GM10266 (cell line): Measurements from ENCODE around the gene CBS.
"Not testable (repeated sequence)": the region's sequence is repeated elsewhere in the genome, so short reads cannot be mapped to it uniquely, and the experiment has no call there.

Experiments
- DNase-seq: peaks from one replicate; pipeline ENCODE4 v3.0.0; 2012; ENCODE audit errors: extremely low spot score
- TF ChIP-seq, protein P1 (sequence below): IDR thresholded peaks from 2 replicates; pipeline ENCODE4 v1.5.1; 2012; ENCODE audit warnings: mild to moderate bottlenecking, low read depth; ENCODE audit not compliant: control insufficient read depth, insufficient read depth; ENCODE audit errors: missing control alignments

CBS gene

DNA sequence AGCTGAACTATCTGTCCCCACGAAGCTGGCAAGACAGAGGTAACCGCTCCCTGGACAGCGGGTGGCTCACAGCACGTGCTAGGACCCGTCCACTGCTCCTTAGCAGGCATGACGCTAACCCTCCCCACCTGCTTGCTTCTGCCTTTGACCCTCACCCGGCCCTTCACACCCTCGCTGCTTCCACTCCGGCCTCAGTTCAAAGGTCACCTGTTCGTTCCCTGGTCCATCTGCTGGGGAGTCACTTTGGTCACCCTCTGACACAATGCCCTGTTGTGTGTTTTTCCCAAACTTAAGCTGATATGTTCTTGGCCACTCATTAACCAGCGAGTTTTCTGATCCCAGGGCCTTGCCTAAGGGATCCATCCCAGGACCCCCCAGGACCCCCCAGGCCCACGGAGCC, 7.6 kb downstream of the CBS start:
- not testable (repeated sequence) for DNase-seq

GRCh38 chr21:43066690-43067089, 8.9 kb downstream of the CBS start:
- not testable (repeated sequence) for DNase-seq

- DNase-seq = not testable (repeated sequence)
These were observed 9.6 kb downstream of the CBS start for GRCh38 chr21:43065991-43066390.

GRCh38 chr21:43064265-43064917, 11.2 kb downstream of the CBS start:
- DNase-seq = not testable (repeated sequence)

DNA sequence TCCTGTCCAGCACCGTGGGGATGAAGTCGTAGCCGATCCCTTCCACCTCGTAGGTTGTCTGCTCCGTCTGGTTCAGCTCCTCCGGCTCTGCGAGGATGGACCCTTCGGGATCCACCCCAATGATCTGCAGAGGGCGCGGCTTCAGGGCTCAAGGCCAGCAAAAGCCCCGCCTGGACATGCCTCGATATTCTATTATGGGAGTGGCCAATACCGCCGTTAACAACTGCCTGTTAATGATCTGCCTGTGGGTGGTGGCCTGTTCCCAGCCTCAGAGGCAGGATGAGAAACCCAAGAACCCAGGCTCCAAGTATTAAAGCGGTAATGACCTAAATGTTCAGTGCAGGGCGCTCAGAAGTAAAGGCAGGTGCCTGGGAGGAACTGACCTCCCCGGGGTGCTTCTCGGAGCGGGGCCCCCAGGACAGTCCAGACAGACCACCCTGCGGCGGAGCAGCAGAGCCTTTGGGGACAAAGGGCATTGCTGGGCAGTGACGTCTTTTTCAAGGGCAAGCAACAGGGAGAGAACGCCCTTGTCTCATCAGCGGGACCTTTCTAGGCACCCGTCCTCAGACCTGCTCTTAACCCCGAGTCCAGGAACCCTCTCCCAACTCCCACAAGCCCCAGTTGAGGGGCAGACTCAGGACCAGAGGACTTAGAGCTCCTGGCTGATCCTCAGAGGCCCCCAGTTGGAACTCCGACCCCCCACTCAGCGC, 12.5 kb downstream of the CBS start:
- DNase-seq = not testable (repeated sequence)

DNA sequence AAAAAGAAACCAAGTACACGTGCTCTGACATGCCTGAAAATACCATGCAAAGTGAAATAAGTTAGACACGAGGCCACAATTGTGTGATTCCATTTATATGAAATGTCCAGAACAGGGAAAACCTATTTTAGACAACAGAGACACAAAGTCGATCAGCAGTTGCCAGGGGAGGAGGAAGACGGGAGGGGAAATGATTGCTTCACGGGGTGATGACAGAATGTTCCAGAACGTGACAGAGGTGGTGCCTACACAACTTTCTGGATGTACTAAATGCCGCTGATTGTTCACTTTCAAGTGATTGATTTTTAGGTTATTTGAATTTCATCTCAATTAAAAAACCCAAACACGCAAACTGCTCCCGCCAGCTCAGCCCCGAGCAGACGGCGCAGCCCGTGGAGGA, 22.5 kb downstream of the CBS start:
- not testable (repeated sequence) for DNase-seq

DNA sequence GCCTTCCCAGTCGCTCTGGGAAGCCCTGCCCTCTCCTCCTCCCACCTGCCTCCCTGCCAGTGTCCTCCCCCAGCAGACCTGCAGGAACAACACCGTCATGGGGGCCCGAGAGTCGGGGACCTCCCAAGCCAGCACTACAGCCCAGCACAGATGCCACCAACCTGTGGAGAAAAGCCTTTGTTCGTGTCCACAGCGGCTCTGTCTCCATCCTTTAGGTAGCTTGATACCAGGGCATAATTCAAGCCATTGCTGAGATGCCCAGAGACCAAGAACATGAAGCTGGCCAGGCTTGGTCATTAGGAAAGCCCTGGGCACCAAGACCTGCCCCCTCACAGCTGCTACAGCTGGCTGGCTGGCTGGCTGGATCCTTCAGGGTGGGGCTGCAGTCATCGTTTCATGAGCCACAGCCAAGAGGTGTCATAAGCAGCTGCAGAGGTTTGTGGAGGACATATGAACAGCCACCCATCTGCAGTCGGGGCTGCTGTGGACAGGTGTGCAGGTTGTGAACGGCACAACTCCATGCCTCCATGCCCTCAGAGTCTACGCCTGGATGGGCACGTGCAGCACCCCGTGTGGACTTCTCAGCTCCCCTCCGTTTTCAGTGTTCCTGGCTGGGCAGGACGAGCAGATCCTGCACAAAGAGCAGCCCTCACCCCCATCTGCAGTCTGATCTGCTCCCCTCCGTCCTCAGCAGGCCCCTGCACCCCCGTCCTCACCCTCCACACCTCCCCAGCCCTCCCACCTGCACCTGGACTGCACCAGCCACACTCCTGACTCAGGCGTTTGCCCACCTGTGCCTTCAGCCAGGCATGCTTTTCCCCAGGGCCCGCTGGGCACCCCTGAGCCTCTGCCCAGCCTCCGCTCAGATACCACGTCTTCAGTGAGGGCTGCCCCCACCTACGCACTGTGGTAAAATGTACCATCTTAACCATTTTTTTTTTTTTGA, 29.5 kb downstream of the CBS start:
- DNase-seq = not testable (repeated sequence)

DNA sequence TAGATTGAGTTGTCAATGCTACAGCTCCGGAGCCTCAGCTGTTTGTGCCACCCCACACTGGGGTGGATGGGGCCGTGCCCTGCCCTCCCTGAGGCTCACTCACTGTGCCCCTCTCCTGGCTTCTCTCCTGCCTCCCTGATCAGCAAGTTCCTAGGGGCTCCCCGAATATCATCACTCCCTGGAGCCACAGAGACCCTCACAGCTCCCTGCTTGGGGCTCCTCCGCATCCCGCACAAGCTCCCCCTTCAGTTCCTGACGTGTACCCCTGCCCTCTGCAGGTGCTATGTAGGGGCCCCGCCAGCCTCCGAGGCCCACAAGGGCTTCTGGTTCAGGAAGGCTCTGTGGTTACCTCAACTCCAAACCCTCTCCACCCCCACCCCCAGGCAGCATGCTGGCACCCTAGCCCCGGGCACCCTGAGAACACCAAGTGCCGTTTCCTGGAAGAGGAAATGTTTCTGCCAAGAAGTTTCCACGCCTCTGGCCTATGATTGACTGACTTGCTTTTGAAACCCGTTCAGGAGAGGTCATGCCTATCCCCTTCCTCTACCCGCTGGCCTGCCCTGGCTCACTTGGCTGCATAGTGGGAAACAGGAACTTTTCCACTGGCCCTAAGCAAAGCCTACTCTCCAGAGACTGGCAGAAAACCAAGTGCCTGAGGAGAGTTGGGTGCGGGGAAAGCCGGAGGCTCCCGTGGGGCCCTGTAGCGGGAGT, 30.3 kb downstream of the CBS start:
- DNase-seq = not testable (repeated sequence)

- not testable (repeated sequence) for DNase-seq
These were observed 31.1 kb downstream of the CBS start for GRCh38 chr21:43044547-43044946.

DNA sequence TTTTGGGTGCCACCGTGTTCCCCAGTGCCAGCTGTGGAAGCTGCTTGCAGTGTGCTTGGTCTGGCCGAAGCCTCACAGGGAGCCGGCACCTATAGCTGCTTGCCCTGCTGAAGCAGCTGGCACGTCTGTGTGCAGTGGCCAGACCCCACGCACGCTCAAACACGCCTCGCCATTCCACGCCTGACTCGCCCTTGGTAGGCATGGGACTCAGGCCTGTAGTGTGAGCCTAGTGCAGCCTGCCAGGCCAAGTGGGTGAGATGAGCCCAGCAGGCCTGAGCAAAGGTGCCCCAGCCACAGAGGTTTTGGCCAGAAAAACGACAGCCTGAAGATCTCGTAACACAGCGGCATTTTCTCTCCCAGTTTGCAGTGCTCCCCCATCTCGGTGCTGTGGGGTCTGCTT, 32.3 kb downstream of the CBS start:
- DNase-seq = not testable (repeated sequence)

DNA sequence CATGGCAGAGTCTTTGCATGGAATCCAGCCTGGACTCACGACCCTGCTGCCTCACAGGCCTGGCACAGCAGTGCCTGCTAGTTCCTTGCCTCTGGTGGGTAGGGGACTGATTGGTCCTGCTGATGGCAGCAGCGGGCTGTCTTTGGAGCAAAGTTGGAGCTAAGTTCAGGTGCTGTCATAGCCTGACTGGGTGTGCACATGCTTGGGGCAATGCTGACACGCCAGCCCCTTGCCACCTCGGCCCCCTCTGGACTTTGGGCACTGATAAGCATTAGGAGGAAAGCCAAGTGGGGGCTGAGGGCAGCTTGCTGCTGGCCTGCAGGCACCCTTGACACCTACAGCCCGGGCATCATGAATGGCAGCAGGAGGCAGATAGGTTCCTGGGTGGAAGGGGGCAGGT, 33.5 kb downstream of the CBS start:
- DNase-seq = not testable (repeated sequence)

DNA sequence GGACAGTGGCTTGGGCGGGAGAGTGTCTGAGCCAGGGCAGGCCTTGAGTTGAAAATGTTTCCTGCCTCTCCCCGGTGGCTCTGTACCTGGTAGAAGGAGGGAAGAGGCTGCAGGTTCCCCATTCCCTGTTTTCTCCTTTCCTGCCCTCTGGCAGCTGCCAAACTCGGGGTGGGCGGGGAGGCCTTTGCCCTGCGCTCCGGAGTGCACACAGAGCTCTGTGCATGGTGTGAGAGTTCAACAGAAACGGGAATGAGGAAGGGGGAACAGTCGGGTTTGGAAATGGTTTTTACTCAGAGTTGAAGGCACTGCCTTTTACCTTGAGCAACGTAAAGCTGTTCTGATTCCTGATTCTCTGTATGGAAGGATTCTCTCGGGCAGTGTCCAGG, 37.0 kb downstream of the CBS start:
- not testable (repeated sequence) for DNase-seq

DNA sequence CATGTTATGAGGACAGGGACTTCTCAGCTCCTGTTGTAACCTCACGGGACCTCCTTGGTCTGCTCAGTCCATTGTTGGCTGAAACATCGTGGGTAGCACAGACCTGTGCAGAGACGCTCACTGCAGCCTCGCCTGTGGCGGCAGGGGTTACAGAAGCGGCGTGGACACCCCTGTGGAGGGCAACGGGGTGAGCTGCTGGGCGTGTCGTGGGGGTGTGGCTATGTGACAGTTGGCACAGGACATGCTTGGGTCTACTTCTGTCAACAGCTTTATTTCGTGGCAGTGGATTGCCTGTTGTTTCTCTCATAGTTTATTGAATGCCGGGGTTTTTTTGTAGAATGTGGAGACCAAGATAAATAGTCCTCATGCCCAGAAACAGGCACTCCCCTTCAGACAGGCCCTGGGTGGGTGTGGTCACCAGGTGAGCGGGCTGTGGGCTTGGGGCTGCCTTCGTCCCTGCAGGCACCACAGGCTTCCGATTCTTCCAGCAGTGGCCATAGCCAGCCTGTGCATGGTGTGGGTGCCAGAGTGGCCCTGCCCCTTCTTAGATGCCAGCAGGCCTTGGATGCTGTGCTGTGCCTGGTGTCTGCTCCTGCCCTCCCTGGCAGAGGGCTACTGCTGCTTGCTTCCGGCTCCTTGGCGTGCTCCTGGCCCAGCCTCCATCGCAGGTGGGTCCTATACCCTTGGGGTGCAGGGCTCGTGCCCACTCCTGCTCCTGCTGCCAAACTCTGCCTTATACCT, 37.5 kb downstream of the CBS start:
- DNase-seq = not testable (repeated sequence)

DNA sequence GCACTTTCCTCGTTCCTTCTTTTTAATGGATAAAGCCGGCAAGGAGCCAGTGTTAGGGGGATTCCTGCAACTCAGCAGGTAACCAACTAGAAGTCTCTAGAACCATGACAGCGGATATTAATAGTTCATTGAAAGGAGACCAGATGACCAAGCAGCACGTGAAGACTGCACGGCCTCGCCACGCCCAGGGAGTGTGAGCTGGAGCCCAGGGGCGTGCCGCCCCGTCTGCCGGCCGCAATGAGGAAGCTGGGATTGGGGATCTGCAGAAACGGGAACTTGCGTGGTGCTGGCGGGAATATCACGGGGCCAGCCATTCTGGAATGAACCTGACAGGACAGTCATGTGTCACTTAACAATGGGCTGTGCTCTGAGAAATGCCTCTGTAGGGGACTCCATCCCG, 38.7 kb downstream of the CBS start:
- not testable (repeated sequence) for DNase-seq

DNA sequence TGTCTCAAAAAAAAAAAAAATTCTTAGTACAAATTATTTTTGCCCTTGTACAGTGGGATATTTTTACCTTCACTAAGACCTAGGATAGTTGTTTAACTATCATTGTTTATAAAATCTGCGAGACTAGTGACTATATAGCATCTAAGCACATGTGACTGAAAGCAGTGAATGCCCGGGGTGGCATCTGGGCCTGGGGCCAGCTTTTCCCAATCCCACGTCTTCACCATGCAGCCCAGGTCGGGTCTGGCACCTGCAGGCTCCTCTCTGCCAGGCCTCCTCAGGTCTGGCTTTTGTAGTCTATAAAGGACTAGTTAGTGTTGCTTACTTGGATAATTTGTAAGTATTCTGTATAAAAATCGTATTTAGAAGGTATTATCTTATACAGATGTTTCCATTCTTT, 40.8 kb downstream of the CBS start:
- TF ChIP-seq, protein P1, sequence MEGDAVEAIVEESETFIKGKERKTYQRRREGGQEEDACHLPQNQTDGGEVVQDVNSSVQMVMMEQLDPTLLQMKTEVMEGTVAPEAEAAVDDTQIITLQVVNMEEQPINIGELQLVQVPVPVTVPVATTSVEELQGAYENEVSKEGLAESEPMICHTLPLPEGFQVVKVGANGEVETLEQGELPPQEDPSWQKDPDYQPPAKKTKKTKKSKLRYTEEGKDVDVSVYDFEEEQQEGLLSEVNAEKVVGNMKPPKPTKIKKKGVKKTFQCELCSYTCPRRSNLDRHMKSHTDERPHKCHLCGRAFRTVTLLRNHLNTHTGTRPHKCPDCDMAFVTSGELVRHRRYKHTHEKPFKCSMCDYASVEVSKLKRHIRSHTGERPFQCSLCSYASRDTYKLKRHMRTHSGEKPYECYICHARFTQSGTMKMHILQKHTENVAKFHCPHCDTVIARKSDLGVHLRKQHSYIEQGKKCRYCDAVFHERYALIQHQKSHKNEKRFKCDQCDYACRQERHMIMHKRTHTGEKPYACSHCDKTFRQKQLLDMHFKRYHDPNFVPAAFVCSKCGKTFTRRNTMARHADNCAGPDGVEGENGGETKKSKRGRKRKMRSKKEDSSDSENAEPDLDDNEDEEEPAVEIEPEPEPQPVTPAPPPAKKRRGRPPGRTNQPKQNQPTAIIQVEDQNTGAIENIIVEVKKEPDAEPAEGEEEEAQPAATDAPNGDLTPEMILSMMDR = no peak
- no peak for DNase-seq
